Measurements from ENCODE around the gene EIF2D.

Gene EIF2D

DNA sequence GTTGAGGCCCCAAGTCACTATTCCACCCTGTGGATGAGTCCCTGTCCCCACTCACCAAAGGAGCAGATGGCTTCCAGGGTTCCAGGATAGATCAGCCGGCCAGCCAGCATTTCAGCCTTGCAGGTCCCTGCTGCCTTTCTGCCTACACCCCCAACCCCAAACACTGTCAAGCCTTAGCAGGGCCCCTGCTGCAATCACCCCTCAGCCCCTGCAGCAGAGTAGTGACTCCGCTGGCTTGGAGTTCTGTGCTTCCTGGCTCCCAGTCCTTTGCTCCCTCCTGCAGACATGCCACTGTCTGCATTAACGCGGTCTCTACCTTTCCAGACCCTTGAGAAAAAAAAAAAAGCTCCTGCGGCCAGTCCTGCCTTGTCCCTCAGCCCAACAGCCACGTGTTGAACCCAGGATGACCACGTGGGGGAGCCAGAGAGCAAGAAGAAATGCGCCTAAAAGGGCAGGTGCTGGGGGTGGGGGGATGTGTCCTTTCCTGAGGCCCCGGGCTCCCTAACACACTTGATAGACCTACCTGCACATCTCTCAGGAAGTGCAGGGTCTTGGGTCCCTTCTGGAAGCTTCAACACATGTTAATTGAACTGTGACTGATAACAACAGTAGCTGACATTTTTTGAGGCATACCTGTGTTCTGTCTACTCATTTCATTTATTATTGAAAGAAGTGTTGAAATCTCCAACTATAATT lies 67.6 kb downstream of the EIF2D start:
- DNase-seq, result peak; percentile 72

All from activated CD4-positive, alpha-beta T cell treated with anti-CD3 and anti-CD28 coated beads for 1 hour (primary cell).